Measurements from ENCODE around the gene UNC93B1. TPM values are rescaled to one million over a fixed set of nuclear protein-coding genes. Genes with fewer than 3 reads are reported as not detected.
A peak's percentile ranks its signal among the peaks of the same experiment; 100 is the strongest.

Gene UNC93B1
- total and polyA plus RNA-seq, 2 of the 13 experiments (the other 11 are each of a cell fraction or from before 2014, with no cell fraction given), result 8.8 to 18.9 TPM

- Histone ChIP-seq H3K36me3 (replicated peaks in 1 of 2; ENCODE audit: control insufficient read depth in 1 of 2, insufficient read depth in 2 of 2, low read length in 2 of 2) (no peaks in the 10 kb centered on the region), H3K4me3 (replicated peaks in 1 of 3; ENCODE audit: insufficient read depth in 1 of 3, low read depth in 2 of 3, low read length in 3 of 3) (peak overlapping the region; percentile 54 to 72 (median 61)), H4K20me1 (ENCODE audit: insufficient read depth, low read length) (no peaks in the 10 kb centered on the region), H3K27ac (ENCODE audit: extremely low read length, insufficient read depth, low read length) (no peak overlapping the region), H3K4me2 (ENCODE audit: low read depth, low read length) (peak overlapping the region; percentile 90), H3K4me1 (ENCODE audit: insufficient read depth, low read length) (peaks cover 54% of the 10 kb centered on the region), H3K9me3 (ENCODE audit: low read length) (no peaks in the 10 kb centered on the region), H3K79me2 (ENCODE audit: insufficient read depth, low read length) (no peaks in the 10 kb centered on the region), H3K27me3 (ENCODE audit: control insufficient read depth in 1 of 2, insufficient read depth in 2 of 2, low read length in 2 of 2) (no peaks in the 10 kb centered on the region), H3K9ac (ENCODE audit: insufficient read depth, low read depth, low read length) (peak overlapping the region; percentile 55; the same call in 1 of the 2 replicates), H2AFZ (ENCODE audit: low read length) (no peak overlapping the region)
- DNase-seq (ENCODE audit: low spot score), result no peak
- in situ Hi-C loops (cut with HindIII; ENCODE audit: extremely low pct_ligation_motif_present, low pct_unique_long_range_greater_than_20kb), result no loop called here
- ChIA-PET CTCF (ENCODE audit: low intra/inter-chr PET ratio, low total read pairs) (no interaction called here), POLR2A (interaction anchor here (1.4 kb wide), 1 partner anchor 35 kb away, joined by 3 read pairs; the partner anchor contains the start of gene TCIRG1)
- peak; percentile 23 for ATAC-seq
- no TSS peak for BruUV-seq (replicated peaks)
- FAIRE-seq, result no peak
- 79% methylated on average over 17 of the region's 86 CpGs for WGBS (ENCODE audit: low lambda C conversion rate)
- intact Hi-C loops (cut with micrococcal nuclease; ENCODE audit: unreplicated experiment), result no loop called here
- TF ChIP-seq ELK4 (CRISPR knock-in tag; IDR thresholded peaks at IDR 0.05; ENCODE audit: borderline replicate concordance) (no peak), TOPORS (CRISPR knock-in tag; IDR thresholded peaks at IDR 0.05) (0 out of 2 replicates have a peak, but pooled peaks have one; percentile 2), ZBTB33 (CRISPR knock-in tag; IDR thresholded peaks at IDR 0.05) (peak; percentile 89), ZNF850 (CRISPR knock-in tag; conservative IDR thresholded peaks at IDR 0.05) (0 out of 2 replicates have a peak, but pooled peaks have one; percentile 30), ZBTB4 (CRISPR knock-in tag; IDR thresholded peaks at IDR 0.05; ENCODE audit: borderline replicate concordance) (peak; percentile 66; the same call in 1 of the 2 replicates), HOXA3 (CRISPR knock-in tag; IDR thresholded peaks at IDR 0.05) (peak; percentile 23; the same call in 1 of the 2 replicates), HDAC1 (CRISPR knock-in tag; IDR thresholded peaks at IDR 0.05) (peak; percentile 53; the same call in 1 of the 2 replicates), EEA1 (CRISPR knock-in tag; IDR thresholded peaks at IDR 0.05; ENCODE audit: borderline replicate concordance) (0 out of 2 replicates have a peak, but pooled peaks have one; percentile 9), MEIS2 (CRISPR knock-in tag; IDR thresholded peaks at IDR 0.05) (peak; percentile 38; the same call in 1 of the 2 replicates), ARID4A (CRISPR knock-in tag; IDR thresholded peaks at IDR 0.05; ENCODE audit: borderline replicate concordance) (peak; percentile 35; the same call in 1 of the 2 replicates)
These were observed 705 bp downstream of the UNC93B1 start for GRCh38 chr11:68002938-68003845.
